MM.1S (cell line): ENCODE results near the gene PRIMA1.

Experiments used
- DNase-seq: peaks from one replicate; pipeline ENCODE4 v3.0.0-alpha.2; 2015
- H2AFZ ChIP-seq: fragments of 300-600 bp; sonication (generic); 2 replicates; pipeline ENCODE4 v1.6.0; 2016; ENCODE audit warnings: antibody characterized with exemption, low read length
- H3F3A ChIP-seq: fragments of 300-600 bp; sonication (generic); 2 replicates; pipeline ENCODE4 v1.6.1; 2016; ENCODE audit warnings: mild to moderate bottlenecking, antibody characterized with exemption, low read length, moderate library complexity, mixed read lengths; ENCODE audit not compliant: insufficient read depth
- H3K27ac ChIP-seq: fragments of 300-600 bp; sonication (generic); 2 replicates; pipeline ENCODE4 v1.5.1; 2016; ENCODE audit warnings: mild to moderate bottlenecking, low read length
- H3K27me3 ChIP-seq: fragments of 300-600 bp; sonication (generic); replicated peaks from 2 replicates; pipeline ENCODE4 v1.6.0; 2016; ENCODE audit warnings: low read length; ENCODE audit not compliant: insufficient read depth
- H3K36me3 ChIP-seq: fragments of 300-600 bp; sonication (generic); replicated peaks from 2 replicates; pipeline ENCODE4 v1.6.1; 2016; ENCODE audit warnings: mild to moderate bottlenecking, low read length, mixed read lengths; ENCODE audit not compliant: insufficient read depth
- H3K4me1 ChIP-seq: fragments of 300-600 bp; sonication (generic); 2 replicates; pipeline ENCODE4 v1.6.1; 2016; ENCODE audit warnings: low read length, mixed read lengths
- H3K4me2 ChIP-seq: fragments of 300-600 bp; sonication (generic); 2 replicates; pipeline ENCODE4 v1.6.0; 2016; ENCODE audit warnings: low read depth, low read length
- H3K4me3 ChIP-seq: fragments of 300-600 bp; sonication (generic); 2 replicates; pipeline ENCODE4 v1.5.1; 2016; ENCODE audit warnings: low read length, mixed read lengths
- H3K79me2 ChIP-seq: fragments of 300-600 bp; sonication (generic); 2 replicates; pipeline ENCODE4 v1.6.1; 2016; ENCODE audit warnings: mixed run types, low read length, mixed read lengths
- H3K9ac ChIP-seq: fragments of 300-600 bp; sonication (generic); 2 replicates; pipeline ENCODE4 v1.6.1; 2016; ENCODE audit warnings: low read length, mixed read lengths
- H3K9me2 ChIP-seq: fragments of 300-600 bp; sonication (generic); replicated peaks from 2 replicates; pipeline ENCODE4 v1.6.1; 2016; ENCODE audit warnings: mild to moderate bottlenecking, low read length, mixed read lengths; ENCODE audit not compliant: insufficient read depth
- H3K9me3 ChIP-seq: fragments of 300-600 bp; sonication (generic); replicated peaks from 2 replicates; pipeline ENCODE4 v1.6.1; 2016; ENCODE audit warnings: mild to moderate bottlenecking, low read length, mixed read lengths; ENCODE audit not compliant: insufficient read depth
- H4K20me1 ChIP-seq: fragments of 300-600 bp; sonication (generic); 2 replicates; pipeline ENCODE4 v1.6.1; 2016; ENCODE audit warnings: mild to moderate bottlenecking, low read length, moderate library complexity, mixed read lengths; ENCODE audit not compliant: insufficient read depth
- EZH2 ChIP-seq: fragments of 300-600 bp; sonication (generic); optimal IDR thresholded peaks from 2 replicates; pipeline ENCODE3; 2017; ENCODE audit warnings: low read depth, mild to moderate bottlenecking, antibody characterized with exemption, low read length, mixed read lengths
- EZH2phosphoT487 ChIP-seq: fragments of 300-600 bp; sonication (generic); IDR thresholded peaks from 2 replicates; pipeline ENCODE4 v1.6.1; 2018; ENCODE audit warnings: antibody characterized with exemption, low read length
- TF ChIP-seq, protein P1 (sequence below): fragments of 300-600 bp; sonication (generic); IDR thresholded peaks from 2 replicates; pipeline ENCODE4 v1.5.1; 2016; ENCODE audit warnings: antibody characterized with exemption, low read length, mixed read lengths

Gene PRIMA1

GRCh38 chr14:93734086-93734822 is 54.0 kb downstream of the PRIMA1 start:
- no peak overlapping the region for H3K27ac ChIP-seq
- DNase-seq, result no peak
- H3K4me3 ChIP-seq, result no peak overlapping the region

GRCh38 chr14:93733631-93734030 is 54.7 kb downstream of the PRIMA1 start:
- H3K27me3 ChIP-seq, result no peaks in the 10 kb centered on the region

More at GRCh38 chr14:93734086-93734822, 54.0 kb downstream of the PRIMA1 start:
- Histone ChIP-seq H3K27me3 (no peaks in the 10 kb centered on the region), H3K9ac (no peak overlapping the region), H3K9me2 (no peaks in the 10 kb centered on the region), H3K36me3 (no peaks in the 10 kb centered on the region), H3K4me2 (no peak overlapping the region), H2AFZ (no peak overlapping the region), H3F3A (no peaks in the 10 kb centered on the region), H3K4me1 (no peaks in the 10 kb centered on the region), H3K79me2 (no peaks in the 10 kb centered on the region), H4K20me1 (no peaks in the 10 kb centered on the region), H3K9me3 (no peaks in the 10 kb centered on the region)
- no peak for TF ChIP-seq EZH2phosphoT487

DNA sequence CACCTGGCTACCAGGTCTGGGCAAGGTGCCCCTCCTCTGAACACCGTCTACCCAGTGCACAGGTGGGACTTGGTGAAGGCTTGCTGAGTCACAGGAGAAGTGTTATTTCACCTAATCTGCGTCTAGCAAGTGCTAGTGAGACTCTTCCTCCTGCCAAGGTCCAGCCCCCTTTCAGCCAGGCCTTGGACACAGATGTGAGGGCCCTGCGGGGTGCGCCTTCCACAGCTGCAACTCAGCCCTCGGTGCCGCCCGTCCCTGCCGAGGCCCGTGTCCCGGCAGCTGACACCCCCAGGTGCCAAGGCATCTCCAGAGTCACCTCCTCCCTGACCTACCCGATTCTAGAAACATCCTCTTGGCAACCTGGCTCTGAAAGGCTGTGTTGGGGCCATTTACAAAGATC is 55.1 kb downstream of the PRIMA1 start:
- Histone ChIP-seq H3K36me3 (no peaks in the 10 kb centered on the region), H2AFZ (no peak overlapping the region), H3K27me3 (no peaks in the 10 kb centered on the region), H3K9ac (no peak overlapping the region), H3K4me2 (no peak overlapping the region), H3K4me3 (no peak overlapping the region), H3F3A (no peaks in the 10 kb centered on the region), H3K27ac (no peak overlapping the region), H4K20me1 (no peaks in the 10 kb centered on the region), H3K4me1 (no peaks in the 10 kb centered on the region), H3K79me2 (no peaks in the 10 kb centered on the region), H3K9me3 (no peaks in the 10 kb centered on the region), H3K9me2 (no peaks in the 10 kb centered on the region)
- DNase-seq, result no peak
- TF ChIP-seq EZH2phosphoT487, result no peak
- TF ChIP-seq, protein P1, sequence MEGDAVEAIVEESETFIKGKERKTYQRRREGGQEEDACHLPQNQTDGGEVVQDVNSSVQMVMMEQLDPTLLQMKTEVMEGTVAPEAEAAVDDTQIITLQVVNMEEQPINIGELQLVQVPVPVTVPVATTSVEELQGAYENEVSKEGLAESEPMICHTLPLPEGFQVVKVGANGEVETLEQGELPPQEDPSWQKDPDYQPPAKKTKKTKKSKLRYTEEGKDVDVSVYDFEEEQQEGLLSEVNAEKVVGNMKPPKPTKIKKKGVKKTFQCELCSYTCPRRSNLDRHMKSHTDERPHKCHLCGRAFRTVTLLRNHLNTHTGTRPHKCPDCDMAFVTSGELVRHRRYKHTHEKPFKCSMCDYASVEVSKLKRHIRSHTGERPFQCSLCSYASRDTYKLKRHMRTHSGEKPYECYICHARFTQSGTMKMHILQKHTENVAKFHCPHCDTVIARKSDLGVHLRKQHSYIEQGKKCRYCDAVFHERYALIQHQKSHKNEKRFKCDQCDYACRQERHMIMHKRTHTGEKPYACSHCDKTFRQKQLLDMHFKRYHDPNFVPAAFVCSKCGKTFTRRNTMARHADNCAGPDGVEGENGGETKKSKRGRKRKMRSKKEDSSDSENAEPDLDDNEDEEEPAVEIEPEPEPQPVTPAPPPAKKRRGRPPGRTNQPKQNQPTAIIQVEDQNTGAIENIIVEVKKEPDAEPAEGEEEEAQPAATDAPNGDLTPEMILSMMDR, result no peak
- TF ChIP-seq EZH2, result no peak

More at GRCh38 chr14:93733631-93734030, 54.7 kb downstream of the PRIMA1 start:
- H3K4me3 ChIP-seq, result no peak overlapping the region
- no peaks in the 10 kb centered on the region for H3F3A ChIP-seq
- no peaks in the 10 kb centered on the region for H3K79me2 ChIP-seq
- H3K9ac ChIP-seq, result no peak overlapping the region
- DNase-seq, result no peak
- no peaks in the 10 kb centered on the region for H4K20me1 ChIP-seq
- no peak overlapping the region for H2AFZ ChIP-seq
- H3K4me2 ChIP-seq, result no peak overlapping the region
- H3K4me1 ChIP-seq, result no peaks in the 10 kb centered on the region
- H3K27ac ChIP-seq, result no peak overlapping the region
- no peaks in the 10 kb centered on the region for H3K9me3 ChIP-seq
- TF ChIP-seq, protein P1, result no peak
- TF ChIP-seq EZH2phosphoT487 (no peak), EZH2 (no peak)
- H3K36me3 ChIP-seq, result no peaks in the 10 kb centered on the region
- no peaks in the 10 kb centered on the region for H3K9me2 ChIP-seq

GRCh38 chr14:93732524-93732923 is 55.8 kb downstream of the PRIMA1 start:
- no peak overlapping the region for H3K27ac ChIP-seq
- no peaks in the 10 kb centered on the region for H3K36me3 ChIP-seq
- DNase-seq, result no peak
- no peaks in the 10 kb centered on the region for H4K20me1 ChIP-seq
- H3F3A ChIP-seq, result no peaks in the 10 kb centered on the region
- TF ChIP-seq EZH2 (no peak), EZH2phosphoT487 (no peak)
- TF ChIP-seq, protein P1, result no peak
- no peaks in the 10 kb centered on the region for H3K4me1 ChIP-seq
- no peak overlapping the region for H3K4me3 ChIP-seq
- H3K9me2 ChIP-seq, result no peaks in the 10 kb centered on the region
- no peaks in the 10 kb centered on the region for H3K27me3 ChIP-seq
- no peak overlapping the region for H2AFZ ChIP-seq
- H3K4me2 ChIP-seq, result no peak overlapping the region
- no peaks in the 10 kb centered on the region for H3K9me3 ChIP-seq
- no peak overlapping the region for H3K9ac ChIP-seq
- no peaks in the 10 kb centered on the region for H3K79me2 ChIP-seq
